Hepatocyte (in vitro differentiated cells): ENCODE measurements around the gene ASS1. TPM values are rescaled to one million over a fixed set of nuclear protein-coding genes. Genes with fewer than 3 reads are reported as not detected.

Source experiments
- DNase-seq: peaks from one replicate; pipeline ENCODE4 v3.0.0-alpha.2; 2016; ENCODE audit warnings: low spot score
- H2AFZ ChIP-seq: fragments of 200-600 bp; sonication (generic); 2 replicates; pipeline ENCODE4 v1.6.0; 2016; ENCODE audit warnings: antibody characterized with exemption, mild to moderate bottlenecking
- H3K27ac ChIP-seq: fragments of 200-600 bp; sonication (generic); 2 replicates; pipeline ENCODE4 v1.5.1; 2016; ENCODE audit warnings: mild to moderate bottlenecking
- H3K27me3 ChIP-seq: fragments of 200-600 bp; sonication (generic); 2 replicates; pipeline ENCODE4 v1.6.1; 2016
- H3K36me3 ChIP-seq: fragments of 200-600 bp; sonication (generic); replicated peaks from 2 replicates; pipeline ENCODE4 v1.5.1; 2016; ENCODE audit warnings: low read depth; ENCODE audit not compliant: insufficient read depth
- H3K4me1 ChIP-seq: fragments of 200-600 bp; sonication (generic); 2 replicates; pipeline ENCODE4 v1.5.1; 2016; ENCODE audit warnings: mild to moderate bottlenecking, moderate library complexity; ENCODE audit not compliant: insufficient read depth
- H3K4me2 ChIP-seq: fragments of 200-600 bp; sonication (generic); 2 replicates; pipeline ENCODE4 v1.6.0; 2016
- H3K4me3 ChIP-seq: fragments of 200-600 bp; sonication (generic); 2 replicates; pipeline ENCODE4 v1.5.1; 2016; ENCODE audit warnings: mild to moderate bottlenecking
- H3K79me2 ChIP-seq: fragments of 200-600 bp; sonication (generic); 2 replicates; pipeline ENCODE4 v1.6.0; 2017; ENCODE audit warnings: mild to moderate bottlenecking
- H3K9me2 ChIP-seq: fragments of 200-600 bp; sonication (generic); replicated peaks from 2 replicates; pipeline ENCODE4 v1.6.0; 2017; ENCODE audit warnings: mild to moderate bottlenecking; ENCODE audit not compliant: insufficient read depth
- H3K9me3 ChIP-seq: fragments of 200-600 bp; sonication (generic); 2 replicates; pipeline ENCODE4 v1.5.1; 2016; ENCODE audit warnings: low read depth, mild to moderate bottlenecking
- H4K20me1 ChIP-seq: fragments of 200-600 bp; sonication (generic); 2 replicates; pipeline ENCODE4 v1.6.0; 2016; ENCODE audit warnings: mild to moderate bottlenecking; ENCODE audit not compliant: insufficient read depth, poor library complexity, severe bottlenecking
- EZH2 ChIP-seq: fragments of 200-600 bp; sonication (generic); IDR thresholded peaks from 2 replicates; pipeline ENCODE4 v1.6.1; 2016; ENCODE audit warnings: antibody characterized with exemption, mild to moderate bottlenecking, borderline replicate concordance
- EZH2phosphoT487 ChIP-seq: fragments of 200-600 bp; sonication (generic); IDR thresholded peaks from one replicate; pipeline ENCODE4 v1.6.1; 2018; ENCODE audit warnings: antibody characterized with exemption, mild to moderate bottlenecking, low read depth, moderate library complexity; ENCODE audit not compliant: unreplicated experiment, severe bottlenecking
- WGBS: methylation state at CpG from one replicate; pipeline ENCODE4 v1.1.6; 2016; ENCODE audit warnings: low lambda C conversion rate; ENCODE audit errors: missing lambda C conversion rate; 5-methylcytosine and 5-hydroxymethylcytosine counted together
- polyA plus RNA-seq: library from polyadenylated mRNA; unstranded; fragments of >200 nt; fragmentation: Nextera tagmentation; extraction: Ambion mirVana; gene quantifications from 2 replicates; pipeline ENCODE4 v1.2.1, GENCODE V29; 2016
- total RNA-seq: library from RNA; depleted of rRNA; stranded (reverse); fragments of >200 nt; gene quantifications from 2 replicates; pipeline ENCODE4 v1.2.3, GENCODE V29; 2014
- TF ChIP-seq, protein P1 (sequence below): fragments of 200-600 bp; sonication (generic); IDR thresholded peaks from 2 replicates; pipeline ENCODE4 v1.5.1; 2016; ENCODE audit warnings: antibody characterized with exemption, mild to moderate bottlenecking; ENCODE audit not compliant: poor library complexity

Gene ASS1
- total and polyA plus RNA-seq, 2 experiments from 2014 or later: 145 to 292 TPM

GRCh38 chr9:130493476-130493875 lies 48.7 kb downstream of the ASS1 start:
- no peak overlapping the region for H3K4me2 ChIP-seq
- no peak for DNase-seq
- H3K27me3 ChIP-seq: no peaks in the 10 kb centered on the region
- H3K79me2 ChIP-seq: no peaks in the 10 kb centered on the region
- no peaks in the 10 kb centered on the region for H3K9me2 ChIP-seq
- TF ChIP-seq, protein P1, sequence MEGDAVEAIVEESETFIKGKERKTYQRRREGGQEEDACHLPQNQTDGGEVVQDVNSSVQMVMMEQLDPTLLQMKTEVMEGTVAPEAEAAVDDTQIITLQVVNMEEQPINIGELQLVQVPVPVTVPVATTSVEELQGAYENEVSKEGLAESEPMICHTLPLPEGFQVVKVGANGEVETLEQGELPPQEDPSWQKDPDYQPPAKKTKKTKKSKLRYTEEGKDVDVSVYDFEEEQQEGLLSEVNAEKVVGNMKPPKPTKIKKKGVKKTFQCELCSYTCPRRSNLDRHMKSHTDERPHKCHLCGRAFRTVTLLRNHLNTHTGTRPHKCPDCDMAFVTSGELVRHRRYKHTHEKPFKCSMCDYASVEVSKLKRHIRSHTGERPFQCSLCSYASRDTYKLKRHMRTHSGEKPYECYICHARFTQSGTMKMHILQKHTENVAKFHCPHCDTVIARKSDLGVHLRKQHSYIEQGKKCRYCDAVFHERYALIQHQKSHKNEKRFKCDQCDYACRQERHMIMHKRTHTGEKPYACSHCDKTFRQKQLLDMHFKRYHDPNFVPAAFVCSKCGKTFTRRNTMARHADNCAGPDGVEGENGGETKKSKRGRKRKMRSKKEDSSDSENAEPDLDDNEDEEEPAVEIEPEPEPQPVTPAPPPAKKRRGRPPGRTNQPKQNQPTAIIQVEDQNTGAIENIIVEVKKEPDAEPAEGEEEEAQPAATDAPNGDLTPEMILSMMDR: no peak
- TF ChIP-seq EZH2 (no peak), EZH2phosphoT487 (no peak)
- H2AFZ ChIP-seq: no peak overlapping the region
- H4K20me1 ChIP-seq: no peaks in the 10 kb centered on the region
- no peaks in the 10 kb centered on the region for H3K9me3 ChIP-seq
- WGBS: 79% methylated on average over 9 of the region's 9 CpGs
- peaks cover 1% of the 10 kb centered on the region for H3K4me1 ChIP-seq
- H3K4me3 ChIP-seq: no peak overlapping the region
- no peak overlapping the region for H3K27ac ChIP-seq
- no peaks in the 10 kb centered on the region for H3K36me3 ChIP-seq

DNA sequence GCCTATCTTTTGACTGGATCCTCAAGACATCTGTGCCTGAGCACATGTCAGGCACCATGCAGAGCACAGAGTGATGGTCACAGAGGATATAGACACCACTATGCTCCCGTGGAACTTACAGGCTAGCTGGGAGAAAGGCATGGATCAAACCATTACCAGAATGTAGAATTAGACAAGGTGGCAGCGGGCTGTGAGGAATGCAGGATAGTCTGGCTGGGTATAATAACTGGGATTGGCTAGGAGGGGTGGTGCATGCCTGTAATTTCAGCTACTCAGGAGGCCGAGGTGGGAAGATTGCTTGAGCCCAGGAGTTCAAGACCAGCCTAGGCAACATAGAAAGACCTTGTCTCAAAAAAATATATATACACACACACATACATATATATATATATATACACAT lies 50.3 kb downstream of the ASS1 start:
- no peaks in the 10 kb centered on the region for H3K36me3 ChIP-seq
- 98% methylated on average over 3 of the region's 3 CpGs for WGBS
- DNase-seq: no peak

GRCh38 chr9:130497139-130497538 lies 52.4 kb downstream of the ASS1 start:
- Histone ChIP-seq H3K4me2 (no peak overlapping the region), H3K36me3 (no peaks in the 10 kb centered on the region), H3K27ac (no peak overlapping the region), H4K20me1 (no peaks in the 10 kb centered on the region), H3K4me3 (no peak overlapping the region), H3K4me1 (peaks cover 31% of the 10 kb centered on the region), H3K27me3 (no peaks in the 10 kb centered on the region), H2AFZ (no peak overlapping the region), H3K79me2 (no peaks in the 10 kb centered on the region), H3K9me2 (no peaks in the 10 kb centered on the region), H3K9me3 (no peaks in the 10 kb centered on the region)
- TF ChIP-seq EZH2phosphoT487: no peak
- TF ChIP-seq, protein P1: no peak
- TF ChIP-seq EZH2: no peak
- no peak for DNase-seq
- WGBS: 84% methylated on average over 10 of the region's 10 CpGs

More for the DNA sequence above, 50.3 kb downstream of the ASS1 start:
- no peak overlapping the region for H3K4me2 ChIP-seq
- H4K20me1 ChIP-seq: no peaks in the 10 kb centered on the region
- H3K9me2 ChIP-seq: no peaks in the 10 kb centered on the region
- H3K9me3 ChIP-seq: no peaks in the 10 kb centered on the region
- no peak overlapping the region for H3K27ac ChIP-seq
- H3K79me2 ChIP-seq: no peaks in the 10 kb centered on the region
- TF ChIP-seq, protein P1: no peak
- no peak for TF ChIP-seq EZH2phosphoT487
- no peak for TF ChIP-seq EZH2
- H3K27me3 ChIP-seq: no peaks in the 10 kb centered on the region
- no peak overlapping the region for H2AFZ ChIP-seq
- H3K4me1 ChIP-seq: peaks cover 15% of the 10 kb centered on the region
- H3K4me3 ChIP-seq: no peak overlapping the region
